ENCODE results near the gene NCKAP5.

Gene NCKAP5

GRCh38 chr2:132678483-132678882, 889.8 kb downstream of the NCKAP5 start:
- no peak for DNase-seq

GRCh38 chr2:132677661-132678060, 890.6 kb downstream of the NCKAP5 start:
- no peak for DNase-seq

GRCh38 chr2:132676999-132677398, 891.3 kb downstream of the NCKAP5 start:
- DNase-seq, result no peak

DNA sequence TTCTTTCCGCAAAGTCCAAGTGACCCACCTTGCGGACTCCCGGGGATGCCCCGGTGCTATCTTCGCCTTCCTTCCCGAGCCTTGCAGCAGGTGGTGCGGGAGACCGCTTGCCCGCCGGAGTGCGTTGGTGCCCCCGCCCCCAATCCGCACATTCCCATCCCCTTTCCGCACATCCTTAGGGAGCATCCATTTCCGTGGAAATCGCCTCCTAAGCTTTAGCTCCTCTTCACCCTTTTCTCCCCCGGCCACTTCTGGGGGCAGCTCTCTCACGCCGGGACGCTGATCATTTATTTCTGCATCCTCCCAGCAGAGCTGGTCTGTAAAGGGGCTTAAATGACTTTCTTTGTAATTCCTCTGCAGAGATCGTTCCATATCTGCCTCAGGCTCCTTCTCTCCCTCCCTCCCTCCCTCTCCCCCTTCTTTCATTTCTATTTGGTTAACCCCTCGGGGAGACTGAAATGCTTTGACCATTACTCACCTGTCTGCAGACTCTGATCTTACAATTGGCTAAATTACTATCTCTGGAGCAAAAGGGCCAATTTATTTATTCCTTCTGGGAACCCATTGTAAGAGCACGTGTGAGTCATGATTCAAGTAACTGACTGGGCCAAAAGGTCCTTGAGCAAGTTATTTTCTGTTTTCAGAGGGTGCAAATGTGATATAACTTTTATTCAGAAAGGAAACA, 897.0 kb downstream of the NCKAP5 start:
- DNase-seq, result no peak

DNA sequence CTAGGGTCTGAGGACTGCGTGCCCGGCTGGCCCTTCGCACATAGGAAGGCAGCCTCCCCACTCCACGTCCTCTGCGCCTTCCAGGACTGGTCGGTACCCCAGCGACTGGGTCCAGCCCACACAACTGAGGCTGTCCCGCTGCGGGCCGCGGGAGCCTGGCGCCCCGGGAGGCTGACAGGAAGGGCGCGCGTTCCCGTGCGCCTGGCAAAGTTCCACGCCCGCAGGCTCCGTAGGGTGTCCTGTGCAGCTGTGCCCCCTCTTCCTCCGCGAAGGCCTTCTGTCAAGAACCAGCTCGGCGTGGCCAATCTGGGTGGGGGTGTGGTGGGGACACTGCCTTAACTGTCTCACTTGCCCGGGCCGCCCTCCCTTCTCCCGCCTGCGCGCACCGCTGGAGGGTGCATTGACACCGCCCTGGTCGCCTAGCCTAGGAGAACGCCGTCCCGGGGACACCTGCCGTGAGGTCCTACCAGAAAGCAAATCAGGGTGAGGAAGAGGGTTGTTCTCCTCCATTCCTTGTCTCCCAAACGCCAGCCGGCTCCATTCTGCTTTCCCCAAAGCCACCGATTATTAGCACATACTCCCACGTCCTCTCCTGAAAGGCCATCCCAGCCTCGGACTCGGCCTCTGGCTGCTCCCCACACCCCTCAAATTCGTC, 897.6 kb downstream of the NCKAP5 start:
- no peak for DNase-seq

DNA sequence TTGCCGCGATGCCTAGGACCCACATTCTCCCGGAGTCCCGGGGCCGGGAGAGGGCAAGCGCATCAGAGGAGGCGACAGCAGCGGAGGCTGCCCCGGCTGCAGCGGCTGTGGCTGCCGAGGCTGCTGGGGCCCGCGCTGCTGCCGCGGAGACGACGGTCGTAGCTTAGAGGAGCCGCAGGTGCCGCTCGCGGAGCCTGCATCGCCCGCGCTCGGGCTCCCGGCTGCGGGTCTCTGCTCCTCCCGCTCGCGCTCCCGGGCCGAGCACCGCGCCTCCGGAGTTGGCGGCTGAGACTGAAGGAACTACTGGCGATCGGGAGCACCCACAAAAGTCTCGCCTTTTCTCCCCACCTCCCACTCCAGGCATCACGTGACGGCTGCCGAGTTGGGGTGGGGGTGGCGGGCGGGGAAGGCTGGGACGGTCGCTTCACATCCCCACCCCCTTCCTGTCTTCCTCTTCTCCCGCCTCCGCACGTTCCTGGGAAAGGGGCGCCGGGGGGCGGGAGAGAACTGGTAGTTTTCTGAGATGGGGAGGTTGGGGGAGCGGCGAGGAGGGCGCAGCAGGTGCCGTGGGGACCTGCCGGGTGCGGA, 898.3 kb downstream of the NCKAP5 start, which contains the start of gene LYPD1:
Gene LYPD1, minus strand, starts transcription at position 298 of the 588 bp plus-strand sequence. Its CDS starts 273 bp downstream, at position 25.
- no peak for DNase-seq

- no peak for DNase-seq
These were observed 899.0 kb downstream of the NCKAP5 start for GRCh38 chr2:132668987-132669907.

DNA sequence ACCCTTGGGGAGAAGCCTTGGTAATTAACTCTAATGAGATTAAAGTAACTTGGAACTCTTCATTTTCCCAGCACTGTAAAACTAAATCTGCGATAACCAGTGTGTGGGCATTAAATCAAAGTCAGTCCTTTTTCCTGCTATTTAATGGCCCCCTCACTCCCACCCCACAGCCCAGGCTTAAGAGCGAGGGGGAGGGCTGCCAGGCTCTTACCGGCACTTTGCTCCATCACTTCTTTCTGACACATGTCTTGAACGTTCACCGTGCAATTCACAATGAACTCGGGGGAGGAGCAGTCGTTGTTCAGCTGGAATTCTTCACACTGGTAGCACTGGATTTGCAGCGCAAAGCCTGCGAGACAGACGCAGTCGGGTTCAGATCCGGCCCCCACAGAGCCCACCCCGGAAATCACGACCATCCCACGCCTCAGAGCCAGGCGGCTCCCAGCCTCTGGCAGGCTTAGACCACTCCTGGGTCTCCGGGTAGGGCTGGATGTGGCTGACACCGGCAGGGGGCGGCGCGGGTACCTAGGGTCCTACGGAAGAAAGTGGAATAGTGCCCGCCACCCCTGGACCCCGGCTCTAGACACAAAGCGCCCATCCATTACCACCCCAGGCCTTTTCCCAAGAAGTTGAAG, 900.0 kb downstream of the NCKAP5 start:
- no peak for DNase-seq

DNA sequence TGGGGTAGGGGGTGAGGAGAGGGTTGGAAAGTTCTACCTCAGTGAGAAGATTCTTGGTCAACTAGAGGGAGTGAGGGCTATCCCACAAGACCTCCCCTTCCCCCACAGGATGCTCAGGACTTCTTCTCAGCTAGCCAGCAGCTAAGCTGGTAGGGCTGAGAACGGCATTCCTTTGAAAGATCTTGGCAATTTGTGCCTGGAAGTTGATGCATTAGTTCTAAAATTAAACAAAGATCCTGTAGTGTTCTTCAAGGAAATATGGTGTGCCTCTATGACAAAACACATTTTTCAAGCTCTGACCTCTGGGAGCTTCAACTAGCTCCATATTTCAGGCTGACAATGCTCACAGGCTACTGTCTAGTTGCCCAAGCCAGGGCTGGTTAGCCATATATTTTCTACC, 900.6 kb downstream of the NCKAP5 start:
- no peak for DNase-seq

DNA sequence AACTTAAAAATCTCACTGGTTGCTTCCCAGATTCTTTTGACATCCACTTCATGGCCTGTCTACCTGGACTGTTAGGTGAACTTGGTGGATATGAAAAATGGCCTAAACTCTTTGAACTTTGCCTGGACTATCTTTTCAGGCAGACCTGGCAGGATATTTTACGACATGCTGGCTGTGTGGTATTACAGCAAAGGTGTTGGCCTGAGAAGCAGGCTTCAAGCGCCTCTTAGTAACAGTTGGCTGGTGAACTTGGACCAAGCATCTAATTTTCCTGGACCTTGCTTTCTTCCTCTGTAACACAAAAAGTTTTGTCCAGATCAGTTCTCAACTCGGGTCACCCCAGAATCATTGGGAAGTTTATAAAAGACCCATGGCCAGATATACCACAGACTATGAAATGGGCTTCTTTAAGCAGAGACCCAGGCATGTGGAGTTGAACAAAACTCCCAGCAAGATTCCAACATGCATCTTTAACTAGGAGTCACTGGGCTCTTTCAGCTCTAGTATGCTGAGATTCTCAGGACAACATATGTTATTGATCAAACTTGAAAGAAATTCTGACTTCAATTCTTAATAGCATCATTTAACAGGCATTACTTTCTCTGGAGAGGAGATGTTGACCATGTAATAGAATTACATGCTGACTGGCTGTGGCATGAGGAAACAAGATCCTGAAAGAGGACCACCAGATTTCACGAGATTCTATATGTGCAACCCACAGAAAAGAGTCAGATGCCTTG, 902.7 kb downstream of the NCKAP5 start:
- no peak for DNase-seq

DNA sequence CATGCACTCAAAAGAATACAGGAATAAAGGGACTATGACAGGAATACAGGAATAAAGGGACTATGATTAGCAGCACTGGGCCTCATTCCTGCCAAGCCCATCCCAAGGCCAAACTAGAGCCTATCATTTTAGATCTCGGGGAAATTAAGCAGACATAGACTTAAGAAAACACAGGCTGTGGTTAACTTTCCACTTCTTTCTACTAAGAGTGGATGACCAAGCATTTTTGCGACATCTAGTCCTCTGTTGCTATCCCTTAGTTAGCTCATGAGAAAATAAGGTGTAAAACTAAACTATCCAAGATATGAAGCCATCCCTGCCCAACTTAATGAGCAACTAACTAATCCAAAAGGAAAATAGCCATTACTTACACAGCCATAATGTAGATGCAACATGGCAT, 904.2 kb downstream of the NCKAP5 start:
- no peak for DNase-seq

DNA sequence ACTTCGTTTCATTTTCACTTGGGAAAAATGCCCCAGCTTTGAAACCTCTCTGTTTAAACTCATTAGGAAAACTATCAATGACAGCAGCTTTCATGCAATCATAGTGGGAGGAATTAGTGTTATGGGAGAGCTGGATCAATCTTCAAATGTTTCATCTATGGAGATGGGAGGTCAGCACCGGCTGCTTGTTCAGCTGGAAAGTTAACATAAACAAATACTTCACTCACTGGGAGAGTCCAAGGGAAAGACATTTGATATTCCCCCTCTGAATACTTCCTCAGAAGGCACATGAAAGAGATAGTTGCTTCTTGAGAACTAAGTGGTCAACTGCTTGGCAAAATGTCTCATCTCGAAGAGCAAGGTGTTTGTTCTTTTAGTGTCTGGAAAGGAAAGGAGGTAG, 905.5 kb downstream of the NCKAP5 start:
- no peak for DNase-seq

GRCh38 chr2:132659331-132659730, 908.9 kb downstream of the NCKAP5 start:
- no peak for DNase-seq

DNA sequence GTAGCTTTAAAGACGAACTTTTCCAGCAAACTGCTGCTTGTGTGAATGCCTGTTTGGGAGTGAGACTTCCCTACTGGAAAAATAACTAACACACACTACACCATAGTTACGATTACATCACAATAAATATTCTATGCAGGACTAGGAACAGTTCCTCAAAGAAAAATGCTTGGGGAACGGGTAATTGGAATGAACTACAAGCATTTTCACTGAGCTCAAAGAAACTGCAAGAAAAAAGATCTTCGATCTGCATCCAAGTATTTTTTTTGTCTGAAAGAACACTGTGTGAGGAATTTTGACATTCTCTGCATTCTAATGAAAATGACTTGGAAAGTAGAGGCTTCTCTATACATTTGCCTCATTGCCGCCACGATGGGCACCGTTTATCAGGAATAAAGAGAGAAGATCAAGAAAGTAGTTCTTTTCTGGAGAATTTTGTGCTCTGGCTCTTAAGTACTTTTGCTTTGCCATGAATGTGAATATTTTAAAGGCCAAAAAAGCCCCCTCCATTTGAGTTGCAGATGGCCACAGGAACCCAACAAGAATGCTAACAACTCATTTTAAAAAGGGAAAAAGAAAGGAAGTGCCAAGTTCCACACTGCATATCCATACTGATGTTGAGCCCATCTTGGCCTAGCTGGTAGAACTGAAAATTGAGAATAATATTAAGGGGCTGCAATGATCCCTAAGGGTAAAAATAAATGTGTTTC, 911.8 kb downstream of the NCKAP5 start:
- DNase-seq, result no peak

DNA sequence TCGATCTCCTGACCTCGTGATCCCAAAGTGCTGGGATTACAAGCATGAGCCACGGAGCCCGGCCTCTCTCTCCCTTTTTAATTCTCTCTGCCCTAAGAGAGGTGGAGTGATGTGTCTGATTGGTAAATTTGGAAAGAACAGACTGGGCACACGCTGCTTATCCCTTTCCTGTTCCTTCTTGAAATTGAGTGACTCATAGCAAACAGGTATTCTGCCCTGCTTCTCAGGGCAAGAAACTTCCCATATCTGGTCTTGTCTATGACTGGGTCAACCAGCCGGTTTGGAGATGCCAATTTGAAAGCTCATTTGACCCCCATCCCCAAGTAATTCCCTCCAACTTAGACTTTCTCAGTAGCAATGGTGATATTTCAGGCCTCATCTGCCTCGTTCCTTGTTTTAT, 913.3 kb downstream of the NCKAP5 start:
- DNase-seq, result no peak

DNA sequence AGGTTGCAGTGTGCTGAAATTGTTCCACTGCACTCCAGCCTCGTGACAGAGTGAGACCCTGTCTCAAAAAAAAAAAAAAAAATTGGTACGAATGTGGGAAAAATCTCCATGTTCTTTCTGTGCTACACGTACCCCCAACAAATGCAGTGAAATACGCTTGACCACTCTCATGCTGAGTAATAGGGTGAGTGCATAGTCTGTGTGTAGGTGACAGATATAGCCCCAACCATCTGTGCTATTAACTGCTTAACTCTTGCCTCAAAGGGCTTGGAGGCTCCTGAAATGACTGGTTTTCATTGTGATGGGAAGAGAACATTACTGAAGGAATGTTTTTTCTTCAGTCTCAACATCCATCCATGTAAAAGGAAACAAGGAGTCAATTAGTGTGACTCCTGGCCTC, 913.9 kb downstream of the NCKAP5 start:
- DNase-seq, result no peak

GRCh38 chr2:132652474-132652873, 915.8 kb downstream of the NCKAP5 start:
- DNase-seq, result no peak

DNA sequence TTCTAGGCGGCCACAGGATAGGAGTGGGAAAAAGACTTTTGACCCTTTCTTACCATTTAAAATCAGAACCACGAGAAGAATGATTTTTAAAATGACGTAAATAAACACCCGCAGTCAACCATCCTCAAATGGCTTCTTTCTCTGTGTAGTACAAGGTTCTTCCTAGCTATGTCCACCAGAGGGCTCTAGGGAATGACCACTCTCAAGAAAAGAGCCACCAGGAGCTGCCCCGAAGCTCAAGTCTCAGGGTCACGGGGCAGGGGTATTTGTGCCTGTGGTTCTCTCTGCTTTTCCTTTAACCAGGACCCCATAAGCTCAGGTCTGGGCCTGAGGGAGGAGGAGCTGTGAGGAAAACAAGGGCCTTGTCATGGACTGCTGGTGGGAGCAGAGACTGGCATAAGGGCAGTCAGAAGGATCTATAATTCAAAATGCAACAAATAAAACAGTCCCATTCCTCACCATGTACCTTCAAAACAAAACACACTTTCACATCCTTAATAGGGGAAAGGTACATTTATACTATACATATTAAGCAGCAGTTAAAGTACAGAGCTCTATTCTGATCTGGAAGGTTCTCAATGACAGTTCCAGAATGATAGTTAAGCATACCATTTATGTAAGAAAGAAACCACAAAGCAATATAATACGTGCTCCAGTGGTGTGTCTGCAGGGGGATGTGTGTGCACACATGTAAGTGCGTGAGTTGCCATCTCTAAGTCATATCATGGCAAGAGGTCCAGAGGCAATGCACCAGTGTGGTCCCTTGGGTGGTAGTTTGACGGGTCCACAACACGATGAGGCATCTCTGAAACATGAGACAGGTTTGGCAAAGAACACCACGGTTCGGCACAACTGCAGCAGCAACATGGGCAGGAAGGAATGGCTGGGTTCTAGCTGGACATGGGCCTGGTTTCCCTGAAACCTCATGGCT, 916.9 kb downstream of the NCKAP5 start:
- no peak for DNase-seq

GRCh38 chr2:132646540-132647108, 921.6 kb downstream of the NCKAP5 start:
- no peak for DNase-seq

All from effector CD4-positive, alpha-beta T cell (primary cell).